Suprapubic skin (tissue), 4 donors: Measurements from ENCODE around the gene IL1B.

Experiments
- CTCF ChIP-seq, 2 donors: fragments of 200-600 bp in 1 of 2; fragments of 450-650 bp in 1 of 2; sonication (generic) in 1 of 2; IDR thresholded peaks; one replicate each; pipeline ENCODE4 v1.5.1; 2016 to 2019; ENCODE audit warnings: antibody characterized with exemption in 2 of 2, mild to moderate bottlenecking in 1 of 2, moderate library complexity in 1 of 2
- POLR2A ChIP-seq, 2 donors: fragments of 450-650 bp; IDR thresholded peaks; one replicate each; pipeline ENCODE4 v1.6.1; 2017; ENCODE audit warnings: antibody characterized with exemption in 2 of 2, mild to moderate bottlenecking in 2 of 2, moderate library complexity in 2 of 2
- POLR2AphosphoS5 ChIP-seq, 3 donors: sonication (generic); formaldehyde crosslinking; IDR thresholded peaks; one replicate each; pipeline ENCODE4 v1.6.1; 2017; ENCODE audit warnings: antibody characterized with exemption in 3 of 3

DNA sequence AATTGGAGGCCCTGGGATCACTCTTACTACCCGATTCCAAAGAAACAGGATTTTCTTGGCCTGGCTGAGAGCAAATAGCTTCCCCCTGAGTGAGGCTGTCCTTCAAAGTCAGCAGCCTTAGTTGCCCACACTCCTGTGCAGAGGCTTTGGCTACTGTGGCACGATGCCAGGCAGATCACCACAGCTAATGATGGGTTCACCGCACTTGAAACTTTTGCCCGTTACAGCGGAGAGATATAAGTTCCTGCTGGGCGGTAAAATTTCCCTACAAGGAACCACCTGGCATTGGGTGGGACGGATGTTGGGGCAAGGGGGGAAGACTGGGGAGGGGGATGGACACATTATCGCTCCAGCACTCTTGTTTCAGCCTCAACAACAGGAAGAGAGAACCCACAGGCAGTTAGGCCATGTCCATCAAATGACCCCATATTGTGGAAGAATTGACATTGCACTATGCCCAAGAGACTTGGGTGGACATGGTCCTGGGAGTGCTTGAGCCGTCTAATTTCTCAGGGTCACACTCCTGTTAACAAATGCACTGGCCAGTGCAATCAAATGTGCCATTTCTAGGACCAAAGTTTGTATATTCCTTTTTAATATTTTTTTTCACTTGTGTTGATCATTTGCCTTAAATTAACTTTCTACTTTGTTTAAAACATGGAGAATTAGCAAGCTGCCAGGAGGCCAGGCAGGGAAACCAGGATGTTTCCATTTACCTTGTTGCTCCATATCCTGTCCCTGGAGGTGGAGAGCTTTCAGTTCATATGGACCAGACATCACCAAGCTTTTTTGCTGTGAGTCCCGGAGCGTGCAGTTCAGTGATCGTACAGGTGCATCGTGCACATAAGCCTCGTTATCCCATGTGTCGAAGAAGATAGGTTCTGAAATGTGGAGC, 4.4 kb downstream of the IL1B start:
- TF ChIP-seq CTCF (IDR thresholded peaks at IDR 0.05) (no peak), POLR2A (IDR thresholded peaks at IDR 0.05) (no peak), POLR2AphosphoS5 (IDR thresholded peaks at IDR 0.05) (no peak)
